ENCODE measurements around the gene LGMN.

Gene LGMN

GRCh38 chr14:92719890-92720323 is 28.5 kb downstream of the LGMN start:
- DNase-seq (ENCODE audit: extremely low read depth, low read depth), result no peak
- TF ChIP-seq, protein P1, sequence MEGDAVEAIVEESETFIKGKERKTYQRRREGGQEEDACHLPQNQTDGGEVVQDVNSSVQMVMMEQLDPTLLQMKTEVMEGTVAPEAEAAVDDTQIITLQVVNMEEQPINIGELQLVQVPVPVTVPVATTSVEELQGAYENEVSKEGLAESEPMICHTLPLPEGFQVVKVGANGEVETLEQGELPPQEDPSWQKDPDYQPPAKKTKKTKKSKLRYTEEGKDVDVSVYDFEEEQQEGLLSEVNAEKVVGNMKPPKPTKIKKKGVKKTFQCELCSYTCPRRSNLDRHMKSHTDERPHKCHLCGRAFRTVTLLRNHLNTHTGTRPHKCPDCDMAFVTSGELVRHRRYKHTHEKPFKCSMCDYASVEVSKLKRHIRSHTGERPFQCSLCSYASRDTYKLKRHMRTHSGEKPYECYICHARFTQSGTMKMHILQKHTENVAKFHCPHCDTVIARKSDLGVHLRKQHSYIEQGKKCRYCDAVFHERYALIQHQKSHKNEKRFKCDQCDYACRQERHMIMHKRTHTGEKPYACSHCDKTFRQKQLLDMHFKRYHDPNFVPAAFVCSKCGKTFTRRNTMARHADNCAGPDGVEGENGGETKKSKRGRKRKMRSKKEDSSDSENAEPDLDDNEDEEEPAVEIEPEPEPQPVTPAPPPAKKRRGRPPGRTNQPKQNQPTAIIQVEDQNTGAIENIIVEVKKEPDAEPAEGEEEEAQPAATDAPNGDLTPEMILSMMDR (IDR thresholded peaks at IDR 0.05; ENCODE audit: low read depth, low read length), result no peak

- no peak for DNase-seq (ENCODE audit: extremely low read depth, low read depth)
- TF ChIP-seq, protein P1 (IDR thresholded peaks at IDR 0.05; ENCODE audit: low read depth, low read length), result no peak
These were observed 29.0 kb downstream of the LGMN start for GRCh38 chr14:92719421-92719820.

- TF ChIP-seq, protein P1 (IDR thresholded peaks at IDR 0.05; ENCODE audit: low read depth, low read length), result no peak
- no peak for DNase-seq (ENCODE audit: extremely low read depth, low read depth)
These were observed 29.8 kb downstream of the LGMN start for GRCh38 chr14:92718664-92719063.

DNA sequence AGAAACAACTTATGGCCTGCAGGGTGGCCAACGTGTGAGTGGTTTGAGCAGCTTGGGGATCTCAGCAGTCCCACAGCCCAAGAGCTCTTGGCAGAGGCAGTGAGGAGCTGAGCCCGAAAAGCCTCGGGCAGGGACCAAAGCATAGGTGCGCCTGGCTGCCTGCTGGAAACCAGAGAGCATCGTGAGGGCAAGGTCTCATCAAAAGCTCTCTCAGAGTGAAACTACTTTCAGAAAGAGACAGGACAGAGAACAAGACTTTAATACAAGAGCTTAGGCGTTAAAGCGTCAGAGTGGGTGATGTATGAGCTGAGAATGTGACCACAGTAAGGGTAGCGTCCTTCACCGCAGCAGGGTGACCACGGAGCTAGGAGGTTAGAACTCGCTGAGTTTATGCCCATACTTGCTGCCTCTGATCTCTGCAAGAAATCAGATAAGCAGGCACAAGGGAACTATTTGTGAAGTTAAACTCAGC is 30.8 kb downstream of the LGMN start:
- DNase-seq (ENCODE audit: extremely low read depth, low read depth), result no peak
- TF ChIP-seq, protein P1 (IDR thresholded peaks at IDR 0.05; ENCODE audit: low read depth, low read length), result no peak

DNA sequence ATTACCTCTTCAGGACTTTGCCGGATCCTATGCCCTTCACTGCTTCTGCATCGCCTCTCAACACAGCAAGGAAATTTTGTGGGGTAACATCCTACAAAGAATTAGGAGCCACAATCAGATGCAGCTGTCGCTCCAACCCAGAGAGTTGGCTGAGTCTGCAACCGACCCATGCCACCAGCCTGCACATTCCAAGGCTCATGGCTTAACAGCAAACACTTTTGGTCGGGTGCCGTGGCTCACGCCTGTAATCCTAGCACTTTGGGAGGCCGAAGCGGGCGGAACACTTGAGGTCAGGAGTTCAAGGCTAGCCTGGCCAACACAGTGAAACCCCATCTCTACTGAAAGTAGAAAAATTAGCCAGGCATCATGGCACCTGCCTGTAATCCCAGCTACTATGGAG is 32.3 kb downstream of the LGMN start:
- DNase-seq (ENCODE audit: extremely low read depth, low read depth), result no peak
- TF ChIP-seq, protein P1 (IDR thresholded peaks at IDR 0.05; ENCODE audit: low read depth, low read length), result no peak

DNA sequence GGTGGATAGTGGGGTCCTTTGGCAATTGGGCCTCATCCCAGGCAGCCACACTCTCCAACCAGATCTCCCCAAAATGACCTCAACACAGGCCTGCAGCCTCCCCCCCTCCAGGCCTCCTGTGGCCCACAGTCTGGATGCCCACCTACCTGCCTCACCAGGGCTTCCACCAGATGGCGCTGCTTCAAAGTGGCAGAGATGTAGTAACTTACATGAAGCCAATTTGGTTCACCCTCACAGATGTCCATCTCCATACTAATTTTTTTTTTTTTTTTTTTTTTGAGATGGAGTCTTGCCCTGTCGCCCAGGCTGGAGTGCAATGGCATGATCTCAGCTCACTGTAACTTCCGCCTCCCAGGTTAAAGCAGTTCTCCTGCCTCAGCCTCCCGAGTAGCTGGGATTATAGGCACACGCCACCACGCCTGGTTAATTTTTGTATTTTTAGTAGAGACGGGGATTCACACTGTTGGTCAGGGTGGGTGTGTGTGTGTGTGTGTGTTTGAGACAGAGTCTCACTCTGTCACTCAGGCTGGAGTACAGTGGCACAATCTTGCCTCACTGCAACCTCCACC is 33.6 kb downstream of the LGMN start:
- TF ChIP-seq, protein P1 (IDR thresholded peaks at IDR 0.05; ENCODE audit: low read depth, low read length), result peak; percentile 76
- peak; percentile 34 for DNase-seq (ENCODE audit: extremely low read depth, low read depth)

- no peak for DNase-seq (ENCODE audit: extremely low read depth, low read depth)
- TF ChIP-seq, protein P1 (IDR thresholded peaks at IDR 0.05; ENCODE audit: low read depth, low read length), result no peak
These were observed 35.8 kb downstream of the LGMN start for GRCh38 chr14:92712654-92713051.
